ENCODE measurements around the gene C4BPB. TPM values are rescaled to one million over a fixed set of nuclear protein-coding genes. Genes with fewer than 3 reads are reported as not detected.

C4BPB gene
- total RNA-seq, 1 experiment from 2014 or later: not detected

GRCh38 chr1:207088161-207088560 is 499 bp upstream of the C4BPB start:
- Histone ChIP-seq H3T11ph (ENCODE audit: low read length) (no peak overlapping the region), H3K9ac (ENCODE audit: extremely low read depth, insufficient read length, low read length) (no peak overlapping the region), H3K56ac (ENCODE audit: insufficient read length, low read depth, low read length) (no peak overlapping the region), H3K4me2 (ENCODE audit: insufficient read depth, insufficient read length, low read length) (no peak overlapping the region), H4K5ac (ENCODE audit: insufficient read length, low read depth, low read length) (no peak overlapping the region), H3K27ac (ENCODE audit: insufficient read length, low read depth, low read length) (no peak overlapping the region), H2AFZ (ENCODE audit: low read length) (no peak overlapping the region), H2BK12ac (ENCODE audit: insufficient read length, low read depth, low read length) (no peak overlapping the region), H3K23ac (ENCODE audit: insufficient read length, low read depth, low read length) (no peak overlapping the region), H2BK5ac (ENCODE audit: insufficient read length, low read length) (no peak overlapping the region), H4K20me1 (ENCODE audit: control insufficient read depth, insufficient read depth, insufficient read length) (no peaks in the 10 kb centered on the region), H3K23me2 (ENCODE audit: insufficient read length, low read depth, low read length, poor library complexity, severe bottlenecking) (no peaks in the 10 kb centered on the region), H2BK120ac (ENCODE audit: low read depth, low read length, poor library complexity, severe bottlenecking) (no peak overlapping the region), H2AK5ac (ENCODE audit: insufficient read length, low read length) (no peak overlapping the region), H3K14ac (ENCODE audit: insufficient read depth, low read length) (no peak overlapping the region), H3K4me1 (ENCODE audit: insufficient read depth, low read length) (no peaks in the 10 kb centered on the region; the same call in 1 of the 2 replicates), H3K27me3 (ENCODE audit: insufficient read depth, low read length) (no peaks in the 10 kb centered on the region), H4K8ac (replicated peaks; ENCODE audit: insufficient read length, low read depth, low read length) (no peak overlapping the region), H3K9me3 (ENCODE audit: control insufficient read depth, low read depth, low read length) (no peaks in the 10 kb centered on the region), H3K79me1 (ENCODE audit: insufficient read depth, low read depth, low read length, poor library complexity, severe bottlenecking) (no peaks in the 10 kb centered on the region), H2BK20ac (ENCODE audit: low read depth, low read length, poor library complexity, severe bottlenecking) (no peak overlapping the region), H4K91ac (ENCODE audit: insufficient read length, low read depth, low read length) (no peak overlapping the region), H3K18ac (ENCODE audit: insufficient read length, low read depth, low read length) (no peak overlapping the region), H2BK15ac (ENCODE audit: low read depth, low read length) (no peak overlapping the region), H3K79me2 (ENCODE audit: insufficient read depth, low read length) (no peaks in the 10 kb centered on the region), H3K4ac (ENCODE audit: low read depth, low read length) (no peak overlapping the region)
- H3K4me3 Mint-ChIP-seq: no peak overlapping the region
- peaks cover 12 to 17% of the 10 kb centered on the region in 2 experiments for H3K4me1 Mint-ChIP-seq
- no peaks in the 10 kb centered on the region for H3K36me3 Mint-ChIP-seq (ENCODE audit: insufficient read depth in 1 of 3, low read depth in 3 of 3)
- no peak for DNase-seq
- WGBS (ENCODE audit: extremely low coverage, insufficient read length, low lambda C conversion rate): 100% methylated on average over 1 of the region's 2 CpGs
- no peak overlapping the region for H3K27ac Mint-ChIP-seq
- H3K27me3 Mint-ChIP-seq (ENCODE audit: low read depth): no peaks in the 10 kb centered on the region; the same call in 1 of the 2 replicates
- no peaks in the 10 kb centered on the region for H3K9me3 Mint-ChIP-seq
- TF ChIP-seq CTCF (conservative IDR thresholded peaks at IDR 0.05): no peak
